GM12892 (cell line): ENCODE data around the gene PABPN1L.

Experiments used
- DNase-seq: peaks from one replicate; pipeline ENCODE4 v3.0.0; 2011; ENCODE audit not compliant: insufficient read length
- FAIRE-seq: peaks from 2 replicates; lab custom pipeline; 2011; peaks lifted over from hg19 to GRCh38; lab: Jason Lieb, UNC
- POLR2A ChIP-seq: IDR thresholded peaks from 2 replicates; pipeline ENCODE4 v1.6.1; 2011; ENCODE audit warnings: low read depth, low read length, control low read depth
- POLR2AphosphoS5 ChIP-seq: IDR thresholded peaks from 2 replicates; pipeline ENCODE4 v1.6.1; 2011; ENCODE audit warnings: low read depth, low read length, control low read depth
- TAF1 ChIP-seq: IDR thresholded peaks from 2 replicates; pipeline ENCODE4 v1.6.1; 2011; ENCODE audit warnings: low read depth, mild to moderate bottlenecking, control low read depth, low read length, borderline replicate concordance

The PABPN1L gene

DNA sequence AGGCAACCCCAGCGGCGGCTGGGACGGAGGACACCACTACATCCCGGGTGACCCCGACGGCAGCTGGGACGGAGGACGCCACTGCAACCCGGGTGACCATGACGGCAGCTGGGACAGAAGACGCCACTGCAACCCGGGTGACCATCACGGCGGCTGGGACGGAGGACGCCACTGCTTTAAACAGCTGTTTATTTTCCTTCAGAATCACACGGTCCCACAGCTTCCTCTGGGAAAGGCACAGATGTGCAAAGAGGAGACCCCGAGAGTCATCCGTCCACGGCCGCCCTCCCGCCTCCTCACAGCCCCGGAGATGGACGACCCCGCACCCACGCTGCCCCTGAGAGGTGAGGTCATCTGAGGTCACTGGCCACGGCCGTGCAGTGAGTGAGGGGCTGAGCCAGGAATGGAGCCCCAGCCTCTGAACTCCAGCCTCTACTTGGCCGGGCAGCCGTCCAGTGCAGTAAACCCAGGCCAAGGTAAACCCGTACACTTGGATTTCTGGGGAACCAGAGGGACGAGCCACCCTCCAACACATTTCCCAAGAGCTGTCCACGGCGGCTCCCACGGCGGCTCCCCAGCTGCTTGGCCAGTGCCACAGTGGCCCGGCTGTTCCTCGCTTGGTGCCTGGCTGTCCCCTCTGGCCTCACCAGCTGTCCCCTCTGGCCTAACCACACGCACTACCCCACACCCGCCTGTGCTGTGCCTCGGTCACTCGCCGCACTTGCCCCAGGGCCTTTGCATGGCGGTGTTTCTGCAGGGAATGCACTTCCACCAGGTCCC is 43.2 kb upstream of the PABPN1L start:
- no peak for DNase-seq

DNA sequence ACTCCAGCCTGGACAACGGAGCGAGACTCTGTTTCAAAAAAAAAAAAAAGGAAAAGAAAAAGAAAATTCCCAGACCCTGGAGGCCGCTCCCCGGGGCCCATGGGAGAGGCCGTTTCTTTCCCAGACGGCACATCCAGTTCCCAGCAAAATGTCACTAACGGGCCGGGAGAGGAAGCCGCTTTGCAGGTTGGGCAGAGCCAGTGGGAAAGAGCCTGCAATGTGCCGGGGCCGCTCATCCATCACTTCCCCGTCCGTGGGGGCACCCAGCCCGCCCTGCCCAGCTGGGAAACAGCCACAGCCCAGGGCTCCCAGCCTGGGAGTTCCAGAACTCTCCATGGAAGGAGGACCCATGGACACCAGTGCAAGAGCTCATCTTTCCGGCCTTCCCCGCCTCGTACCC is 41.8 kb upstream of the PABPN1L start:
- no peak for TF ChIP-seq POLR2AphosphoS5
- TF ChIP-seq TAF1: no peak
- TF ChIP-seq POLR2A: no peak
- DNase-seq (no peak), FAIRE-seq (no peak)

More for the DNA sequence above, 43.2 kb upstream of the PABPN1L start:
- TF ChIP-seq POLR2AphosphoS5: no peak
- TF ChIP-seq POLR2A: no peak
- TF ChIP-seq TAF1: no peak
- FAIRE-seq: no peak

DNA sequence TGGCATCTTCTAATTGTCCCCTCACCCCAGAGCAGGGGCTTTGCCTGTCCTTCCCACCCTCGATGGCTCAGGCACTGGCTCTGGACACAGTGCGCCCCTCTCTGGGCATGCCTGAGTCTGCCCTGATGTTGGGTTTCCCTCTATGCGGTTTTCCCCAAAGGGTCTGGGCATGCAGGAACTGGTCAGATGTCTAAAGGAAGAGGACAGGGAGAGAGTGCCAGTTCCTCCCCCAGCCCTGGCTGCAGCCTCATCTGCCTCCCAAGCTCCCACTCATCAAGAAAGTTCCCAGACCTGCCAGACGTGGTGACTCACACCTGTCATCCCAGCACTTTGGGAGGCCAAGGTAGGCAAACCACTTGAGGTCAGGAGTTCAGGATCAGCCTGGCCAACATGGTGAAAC is 41.3 kb upstream of the PABPN1L start:
- DNase-seq (no peak), FAIRE-seq (no peak)
- TF ChIP-seq POLR2A (no peak), TAF1 (no peak), POLR2AphosphoS5 (no peak)

GRCh38 chr16:88906535-88907105 is 40.2 kb upstream of the PABPN1L start:
- TF ChIP-seq POLR2AphosphoS5: no peak
- no peak for TF ChIP-seq POLR2A
- no peak for TF ChIP-seq TAF1
- FAIRE-seq (no peak), DNase-seq (no peak)

- no peak for FAIRE-seq
These were observed 39.6 kb upstream of the PABPN1L start for GRCh38 chr16:88906020-88906419.

DNA sequence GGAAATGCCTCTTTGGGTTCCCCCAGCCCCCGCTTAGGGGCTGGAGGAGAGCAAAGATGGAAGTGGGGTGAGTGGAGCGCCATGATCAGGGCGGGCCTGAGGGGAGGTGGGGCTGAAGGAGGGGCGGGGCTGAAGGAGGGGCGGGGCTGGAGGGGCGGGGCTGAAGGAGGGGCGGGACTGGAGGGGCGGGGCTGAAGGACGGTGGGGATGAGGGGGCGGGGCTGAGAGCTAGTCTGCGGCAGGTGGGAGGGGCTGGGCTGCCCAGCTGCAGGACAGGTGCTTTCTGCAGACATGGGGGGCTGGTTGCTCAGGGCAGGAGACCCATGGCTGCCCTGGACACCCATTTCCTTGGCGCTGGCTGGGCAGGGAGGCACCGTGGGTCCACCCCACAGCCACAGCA is 39.1 kb upstream of the PABPN1L start:
- no peak for TF ChIP-seq POLR2A
- DNase-seq (peak; percentile 87), FAIRE-seq (no peak)

More at GRCh38 chr16:88906020-88906419, 39.6 kb upstream of the PABPN1L start:
- no peak for DNase-seq
- TF ChIP-seq TAF1: no peak
- TF ChIP-seq POLR2AphosphoS5: no peak
- no peak for TF ChIP-seq POLR2A

DNA sequence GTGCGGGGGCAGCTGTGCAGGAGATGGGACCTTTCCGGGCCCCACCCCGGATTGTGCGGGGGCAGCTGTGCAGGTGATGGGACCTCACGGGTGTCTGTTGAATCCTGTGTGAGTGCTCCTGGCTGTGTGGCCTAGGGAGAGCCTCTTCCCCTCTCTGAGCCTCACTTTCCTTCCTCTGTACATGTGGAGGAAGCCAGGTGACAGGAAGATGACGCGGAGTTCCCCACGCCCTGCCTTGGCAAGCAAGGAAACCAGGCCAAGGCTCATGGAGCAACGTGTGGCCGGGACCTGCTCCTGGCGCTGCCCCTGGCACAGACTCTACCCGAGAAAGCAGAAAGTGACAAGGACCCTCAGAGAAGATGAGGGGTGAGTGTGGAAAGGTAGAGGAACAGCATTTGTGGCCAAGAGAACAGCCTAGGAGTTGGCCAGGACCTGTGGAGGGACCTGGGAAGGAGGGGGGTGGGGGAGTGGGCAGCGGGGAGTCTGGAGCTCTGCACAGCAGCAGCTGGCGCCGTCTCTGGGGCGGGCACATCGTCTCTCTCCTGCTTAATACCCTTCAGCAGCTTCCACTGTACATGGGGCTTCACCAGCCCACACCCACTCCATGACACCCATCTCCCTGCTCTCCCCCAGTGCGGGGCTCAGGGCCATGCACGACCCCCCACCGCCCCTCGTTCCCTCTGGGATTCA is 38.4 kb upstream of the PABPN1L start:
- FAIRE-seq (no peak), DNase-seq (no peak)
- TF ChIP-seq POLR2AphosphoS5: no peak
- TF ChIP-seq POLR2A: no peak
- no peak for TF ChIP-seq TAF1

DNA sequence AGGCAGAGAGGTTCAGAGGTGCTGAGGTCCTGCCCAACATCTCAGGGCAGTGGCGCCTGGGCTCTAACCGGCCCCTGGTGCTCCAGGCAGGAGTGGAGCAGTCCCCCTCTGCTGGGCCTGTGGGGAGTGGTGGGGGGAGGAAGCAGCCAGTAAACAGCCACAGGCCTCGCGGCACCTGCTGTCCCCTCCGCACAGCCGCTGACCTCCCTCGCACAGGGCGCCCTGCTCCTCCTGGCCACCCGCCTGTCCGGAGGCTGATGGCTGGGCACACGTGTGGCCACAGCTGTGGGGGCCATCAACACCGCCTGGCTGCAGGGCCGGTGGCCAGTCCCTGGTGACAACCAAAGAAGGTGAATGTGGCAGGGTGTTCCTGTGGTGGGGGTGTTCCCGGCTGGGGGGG is 36.8 kb upstream of the PABPN1L start:
- DNase-seq: no peak
- no peak for TF ChIP-seq POLR2A
- no peak for TF ChIP-seq POLR2AphosphoS5
- no peak for TF ChIP-seq TAF1

DNA sequence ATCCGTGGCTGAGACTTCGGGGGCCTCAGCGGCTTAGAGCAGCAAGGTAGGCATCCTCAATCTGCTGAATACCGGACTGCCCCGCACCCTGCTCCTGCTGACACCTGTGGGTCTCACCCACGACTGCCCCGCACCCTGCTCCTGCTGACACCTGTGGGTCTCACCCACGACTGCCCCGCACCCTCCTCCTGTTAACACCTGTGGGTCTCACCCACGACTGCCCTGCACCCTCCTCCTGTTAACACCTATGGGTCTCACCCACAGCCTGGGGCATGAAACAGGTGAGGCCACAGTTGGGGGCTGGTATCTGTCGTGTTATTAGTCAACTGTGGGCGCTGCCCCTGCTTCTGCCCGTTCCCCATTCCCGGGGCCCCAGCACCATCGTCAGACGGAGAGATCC is 36.3 kb upstream of the PABPN1L start:
- no peak for FAIRE-seq
- TF ChIP-seq TAF1 (no peak), POLR2A (no peak), POLR2AphosphoS5 (no peak)
- no peak for DNase-seq

More for the DNA sequence above, 36.8 kb upstream of the PABPN1L start:
- no peak for FAIRE-seq

GRCh38 chr16:88901718-88902337 is 35.4 kb upstream of the PABPN1L start:
- no peak for TF ChIP-seq POLR2AphosphoS5
- TF ChIP-seq POLR2A: no peak
- TF ChIP-seq TAF1: no peak
- DNase-seq (no peak), FAIRE-seq (no peak)

DNA sequence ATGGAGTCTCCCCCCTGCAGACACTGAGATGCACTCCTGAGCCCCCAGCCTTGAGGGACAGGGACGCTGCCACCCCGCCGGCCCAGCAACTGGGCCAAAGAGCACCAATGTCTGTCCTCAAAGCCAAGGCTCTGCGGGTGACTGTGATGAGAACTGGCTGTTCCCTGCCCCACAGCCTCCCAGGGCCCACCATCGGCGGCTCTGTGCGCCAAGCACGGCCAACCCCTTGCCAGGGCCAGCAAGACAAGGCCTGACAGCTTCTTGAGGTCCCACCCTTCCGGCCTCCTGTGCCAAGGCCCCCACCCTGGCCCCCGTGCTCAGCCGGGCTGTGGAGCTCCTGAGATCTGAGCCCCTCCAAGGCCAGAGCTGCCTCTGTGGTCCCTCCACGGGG is 34.2 kb upstream of the PABPN1L start:
- no peak for TF ChIP-seq TAF1
- TF ChIP-seq POLR2A: no peak
- no peak for TF ChIP-seq POLR2AphosphoS5
- DNase-seq (no peak), FAIRE-seq (no peak)
